ENCODE measurements around the gene NEK7.
A peak's percentile ranks its signal among the peaks of the same experiment; 100 is the strongest.

NEK7 gene

GRCh38 chr1:198176179-198176578, 19.4 kb downstream of the NEK7 start:
- no peak for DNase-seq (ENCODE audit: low read depth in 2 of 2)
- H3K4me3 ChIP-seq (replicated peaks in 1 of 2; ENCODE audit: low read depth in 2 of 2, low read length in 2 of 2), result no peak overlapping the region
- no peak for TF ChIP-seq CTCF (IDR thresholded peaks at IDR 0.05; ENCODE audit: low read depth, low read length)

GRCh38 chr1:198177546-198177945, 20.7 kb downstream of the NEK7 start:
- no peak for DNase-seq (ENCODE audit: low read depth in 2 of 2)
- no peak for TF ChIP-seq CTCF (IDR thresholded peaks at IDR 0.05; ENCODE audit: low read depth, low read length)

GRCh38 chr1:198178615-198179014, 21.8 kb downstream of the NEK7 start:
- DNase-seq (ENCODE audit: low read depth in 2 of 2), result no peak
- no peak overlapping the region for H3K4me3 ChIP-seq (replicated peaks in 1 of 2; ENCODE audit: low read depth in 2 of 2, low read length in 2 of 2)
- no peak for TF ChIP-seq CTCF (IDR thresholded peaks at IDR 0.05; ENCODE audit: low read depth, low read length)

More at GRCh38 chr1:198177546-198177945, 20.7 kb downstream of the NEK7 start:
- H3K4me3 ChIP-seq (replicated peaks in 1 of 2; ENCODE audit: low read depth in 2 of 2, low read length in 2 of 2), result no peak overlapping the region

- DNase-seq (ENCODE audit: low read depth in 2 of 2), result peak in 1 of 2 donors; percentile 45
- no peak for TF ChIP-seq CTCF (IDR thresholded peaks at IDR 0.05; ENCODE audit: low read depth, low read length)
- H3K4me3 ChIP-seq (replicated peaks in 1 of 2; ENCODE audit: low read depth in 2 of 2, low read length in 2 of 2), result no peak overlapping the region
These were observed 22.8 kb downstream of the NEK7 start for GRCh38 chr1:198179556-198179981.

- no peak for DNase-seq (ENCODE audit: low read depth in 2 of 2)
- no peak for TF ChIP-seq CTCF (IDR thresholded peaks at IDR 0.05; ENCODE audit: low read depth, low read length)
- no peak overlapping the region for H3K4me3 ChIP-seq (replicated peaks in 1 of 2; ENCODE audit: low read depth in 2 of 2, low read length in 2 of 2)
These were observed 26.8 kb downstream of the NEK7 start for GRCh38 chr1:198183605-198184004.

GRCh38 chr1:198184516-198184915, 27.7 kb downstream of the NEK7 start:
- no peak overlapping the region for H3K4me3 ChIP-seq (replicated peaks in 1 of 2; ENCODE audit: low read depth in 2 of 2, low read length in 2 of 2)
- TF ChIP-seq CTCF (IDR thresholded peaks at IDR 0.05; ENCODE audit: low read depth, low read length), result no peak

GRCh38 chr1:198185146-198185545, 28.3 kb downstream of the NEK7 start:
- no peak overlapping the region for H3K4me3 ChIP-seq (replicated peaks in 1 of 2; ENCODE audit: low read depth in 2 of 2, low read length in 2 of 2)
- no peak for TF ChIP-seq CTCF (IDR thresholded peaks at IDR 0.05; ENCODE audit: low read depth, low read length)
- no peak for DNase-seq (ENCODE audit: low read depth in 2 of 2)

More at GRCh38 chr1:198184516-198184915, 27.7 kb downstream of the NEK7 start:
- no peak for DNase-seq (ENCODE audit: low read depth in 2 of 2)
